Panc1 (cell line): ENCODE measurements around the gene MTHFD2L. TPM values are rescaled to one million over a fixed set of nuclear protein-coding genes. Genes with fewer than 3 reads are reported as not detected.

ENCODE experiments used
- ATAC-seq: fragments of 200-7000 bp; cut with Tn5 transposase; 2 replicates; pipeline ENCODE4 v1.9.1; 2020; ENCODE audit warnings: mild to moderate bottlenecking, moderate library complexity
- Bru-seq: library from RNA; stranded (reverse); fragments of 400-500 nt; gene quantifications from one replicate; lab custom pipeline; 2021; lab: Mats Ljungman, UMichigan
- BruChase-seq, 2 experiments: library from RNA; stranded (reverse); fragments of 400-500 nt; gene quantifications; one replicate each; lab custom pipeline; 2021; lab: Mats Ljungman, UMichigan
- BruUV-seq: library from RNA; stranded (reverse); fragments of 400-500 nt; replicated peaks from 2 replicates; lab custom pipeline; 2021; lab: Mats Ljungman, UMichigan
- CTCF ChIA-PET: fragments of 300-600 bp; sonication (Branson Sonifier 250); formaldehyde crosslinking; loops from one replicate; lab custom pipeline; 2022; ENCODE audit warnings: antibody characterized with exemption; lab: Charles Lee
- POLR2A ChIA-PET: fragments of 300-600 bp; sonication (Branson Sonifier 250); formaldehyde crosslinking; loops from one replicate; lab custom pipeline; 2022; ENCODE audit warnings: antibody characterized with exemption; lab: Charles Lee
- DNase-seq: peaks from one replicate; pipeline ENCODE4 v3.0.0-alpha.2; 2010; ENCODE audit warnings: low read depth, low spot score
- H3K27ac ChIP-seq: 2 replicates; pipeline ENCODE4 v1.5.1; 2011; ENCODE audit warnings: mild to moderate bottlenecking, low read length, inconsistent platforms
- H3K27me3 ChIP-seq: fragments of 200-500 bp; sonication (Bioruptor generic); 2 replicates; pipeline ENCODE4 v1.6.0; 2014; ENCODE audit warnings: low read length, inconsistent platforms; ENCODE audit not compliant: control insufficient read depth, insufficient read depth
- H3K36me3 ChIP-seq: fragments of 200-500 bp; sonication (Bioruptor generic); 2 replicates; pipeline ENCODE4 v1.5.1; 2014; ENCODE audit warnings: inconsistent platforms, mild to moderate bottlenecking, low read length, moderate library complexity; ENCODE audit not compliant: control insufficient read depth, insufficient read depth
- H3K4me1 ChIP-seq: 2 replicates; pipeline ENCODE4 v1.5.1; 2011; ENCODE audit warnings: inconsistent platforms, mild to moderate bottlenecking, low read length, moderate library complexity; ENCODE audit not compliant: control insufficient read depth, insufficient read depth
- H3K4me3 ChIP-seq, 2 experiments: 2 replicates each; pipeline ENCODE4 v1.5.1; 2011 to 2012; ENCODE audit warnings: low read depth in 2 of 2, low read length in 2 of 2, mild to moderate bottlenecking in 2 of 2, inconsistent platforms in 1 of 2, moderate library complexity in 1 of 2
- H3K9me3 ChIP-seq: fragments of 200-500 bp; sonication (Bioruptor generic); 2 replicates; pipeline ENCODE4 v1.5.1; 2014; ENCODE audit warnings: low read depth, mild to moderate bottlenecking, inconsistent platforms, low read length, moderate library complexity; ENCODE audit not compliant: control insufficient read depth, insufficient read depth
- CTCF ChIP-seq: fragments of 450-650 bp; IDR thresholded peaks from 2 replicates; pipeline ENCODE4 v1.5.1; 2017; ENCODE audit warnings: mild to moderate bottlenecking
- POLR2AphosphoS5 ChIP-seq: IDR thresholded peaks from 2 replicates; pipeline ENCODE4 v1.6.1; 2012; ENCODE audit warnings: mild to moderate bottlenecking, low read depth, low read length, moderate library complexity
- REST ChIP-seq, 2 experiments: IDR thresholded peaks; 2 replicates each; pipeline ENCODE4 v1.6.1; 2011 to 2012; ENCODE audit warnings: low read depth in 2 of 2, control low read depth in 1 of 2, low read length in 1 of 2, mild to moderate bottlenecking in 1 of 2, moderate library complexity in 1 of 2; ENCODE audit not compliant: insufficient read depth in 1 of 2
- SIN3A ChIP-seq: IDR thresholded peaks from 2 replicates; pipeline ENCODE4 v1.6.1; 2012; ENCODE audit warnings: low read depth, mild to moderate bottlenecking, low read length, moderate library complexity, borderline replicate concordance; ENCODE audit not compliant: insufficient read depth
- TCF7L2 ChIP-seq: IDR thresholded peaks from 2 replicates; pipeline ENCODE4 v1.6.1; 2011; ENCODE audit warnings: mild to moderate bottlenecking, low read depth, low read length, inconsistent platforms
- in situ Hi-C: cut with HindIII; loops from 2 replicates; pipeline ENCODE4 v1.10.0; 2016; ENCODE audit warnings: low sequenced_read_pairs, low pct_unique_long_range_greater_than_20kb
- intact Hi-C: fragments of 100-400 bp; cut with micrococcal nuclease; formaldehyde crosslinking; loops from one replicate; pipeline ENCODE4 v1.10.0; 2022; ENCODE audit not compliant: unreplicated experiment
- long read RNA-seq: library from polyadenylated mRNA; unstranded; transcript quantifications from one replicate; pipeline ENCODE4 v2.0.0, GENCODE V29; 2021; ENCODE audit not compliant: unreplicated experiment
- polyA plus RNA-seq: library from polyadenylated mRNA; unstranded; fragments of >200 nt; gene quantifications from one replicate; pipeline ENCODE4 v1.2.1, GENCODE V29; 2012; ENCODE audit warnings: missing spikeins; ENCODE audit not compliant: insufficient read length
- total RNA-seq: library from RNA; stranded (reverse); gene quantifications from one replicate; pipeline ENCODE4 v1.2.1, GENCODE V29; 2021; ENCODE audit not compliant: unreplicated experiment

Gene MTHFD2L
- total RNA-seq (6.6 TPM), Bru-seq, nascent RNA (percentile 47 among the genes with signal in this experiment), BruChase-seq, experiment 1, labeled RNA remaining after a 2-hour chase (percentile 49 among the genes with signal in this experiment), BruChase-seq, experiment 2, labeled RNA remaining after a 6-hour chase (percentile 42 among the genes with signal in this experiment)
- 4.3 TPM for polyA plus RNA-seq
- long read RNA-seq, transcript MTHFD2L-208 (2 exons, 2,363 nt) = major isoform, 11 of 19 reads
- long read RNA-seq, partial matches to known transcripts = 0 of 19 reads
- long read RNA-seq, other reads (novel, unspliced or antisense) = 5 of 19 reads

- ChIA-PET POLR2A (interaction anchor here (0.5 kb wide), 1 partner anchor 205 kb away, joined by 3 read pairs; no protein-coding TSS in a partner anchor), CTCF (interaction anchor here (0.6 kb wide), 1 partner anchor 128 kb away, joined by 4 read pairs; no protein-coding TSS in a partner anchor)
- DNase-seq (peak; percentile 61), ATAC-seq (peak; percentile 100)
- no peaks in the 10 kb centered on the region for H3K9me3 ChIP-seq
- peaks cover 3% of the 10 kb centered on the region; the same call in 1 of the 2 replicates for H3K4me1 ChIP-seq
- intact Hi-C loops = no loop called here
- H3K27ac ChIP-seq = peak within 1 kb of the TSS; percentile 95
- TF ChIP-seq CTCF = no peak
- peak; percentile 78 for TF ChIP-seq POLR2AphosphoS5
- H3K4me3 ChIP-seq = peak within 1 kb of the TSS; percentile 70 to 78
- H3K36me3 ChIP-seq = peaks cover 2% of the 10 kb centered on the region
- in situ Hi-C loops = no loop called here
- BruUV-seq = no TSS peak
- H3K27me3 ChIP-seq = no peaks in the 10 kb centered on the region; the same call in 1 of the 2 replicates
These were observed at the start of gene MTHFD2L for GRCh38 chr4:74157561-74158465. Gene MTHFD2L (plus strand): TSS chr4:74158118. CDS start chr4:74158139, 21 bp downstream.

GRCh38 chr4:74108457-74109115 is 49.3 kb upstream of the MTHFD2L start:
- Histone ChIP-seq H3K9me3 (no peaks in the 10 kb centered on the region), H3K27ac (no peak overlapping the region; the same call in 1 of the 2 replicates), H3K27me3 (no peaks in the 10 kb centered on the region), H3K4me1 (no peaks in the 10 kb centered on the region), H3K4me3 (no peak overlapping the region), H3K36me3 (no peaks in the 10 kb centered on the region)
- BruUV-seq = no TSS peak
- TF ChIP-seq TCF7L2 = no peak
- no peak for TF ChIP-seq POLR2AphosphoS5
- no peak for TF ChIP-seq REST (IDR thresholded peaks at IDR 0.05; ENCODE audit: insufficient read depth in 1 of 2, low read depth in 2 of 2, low read length in 1 of 2)
- no peak for TF ChIP-seq SIN3A
- TF ChIP-seq CTCF = no peak
- intact Hi-C loops (no loop called here), in situ Hi-C loops (no loop called here)
- POLR2A ChIA-PET = no interaction called here
- CTCF ChIA-PET = interaction anchor here (0.5 kb wide), 1 partner anchor 80 kb away, joined by 4 read pairs; no protein-coding TSS in a partner anchor
- ATAC-seq = no peak
- no peak for DNase-seq
